CD4-positive, alpha-beta memory T cell (primary cell): ENCODE measurements around the gene SLC18A2. TPM values are rescaled to one million over a fixed set of nuclear protein-coding genes. Genes with fewer than 3 reads are reported as not detected.
A peak's percentile ranks its signal among the peaks of the same experiment; 100 is the strongest.

Experiments
- CTCF ChIA-PET: fragments of 350-600 bp; sonication (Branson Sonifier 250); formaldehyde crosslinking; loops from one replicate; lab custom pipeline; 2021; ENCODE audit warnings: inconsistent platforms; ENCODE audit not compliant: partially characterized antibody; lab: Charles Lee
- POLR2A ChIA-PET: fragments of 350-600 bp; sonication (Branson Sonifier 250); formaldehyde crosslinking; loops from one replicate; lab custom pipeline; 2021; ENCODE audit not compliant: partially characterized antibody; lab: Charles Lee
- DNase-seq, 5 donors: peaks; one replicate each; pipeline versions ENCODE4 v3.0.0 to v3.0.0-alpha.2; 2020 to 2022; ENCODE audit warnings: mixed read lengths in 1 of 5
- H3K27ac ChIP-seq: one replicate; pipeline ENCODE4 v1.7.0; 2013; ENCODE audit warnings: low read depth, low read length
- H3K27me3 ChIP-seq: 2 replicates; pipeline ENCODE4 v1.7.0; 2013; ENCODE audit warnings: mild to moderate bottlenecking, low read length, moderate library complexity; ENCODE audit not compliant: insufficient read depth
- H3K36me3 ChIP-seq: 2 replicates; pipeline ENCODE4 v1.7.0; 2013; ENCODE audit warnings: mild to moderate bottlenecking, low read length, moderate library complexity; ENCODE audit not compliant: insufficient read depth
- H3K4me1 ChIP-seq: 2 replicates; pipeline ENCODE4 v1.7.0; 2013; ENCODE audit warnings: mild to moderate bottlenecking, low read length, moderate library complexity; ENCODE audit not compliant: insufficient read depth
- H3K4me3 ChIP-seq, 2 donors: one replicate each; pipeline ENCODE4 v1.7.0; 2013; ENCODE audit warnings: low read length in 2 of 2, mild to moderate bottlenecking in 1 of 2
- H3K9me3 ChIP-seq, 2 donors: one replicate each; pipeline ENCODE4 v1.7.0; 2013; ENCODE audit warnings: low read length in 2 of 2, control low read depth in 1 of 2; ENCODE audit not compliant: control insufficient read depth in 1 of 2
- H3K27ac Mint-ChIP-seq, 7 donors: one replicate each; pipeline ENCODE4 v1.8.0; 2020 to 2021; ENCODE audit warnings: mixed read lengths in 7 of 7, mild to moderate bottlenecking in 6 of 7, inconsistent platforms in 3 of 7, moderate library complexity in 3 of 7
- H3K27me3 Mint-ChIP-seq, 2 donors: one replicate each; pipeline ENCODE4 v1.8.0; 2020 to 2021; ENCODE audit warnings: mixed read lengths in 2 of 2
- H3K36me3 Mint-ChIP-seq, 2 donors: one replicate each; pipeline ENCODE4 v1.8.0; 2020 to 2021; ENCODE audit warnings: mixed read lengths in 2 of 2, inconsistent platforms in 1 of 2, mild to moderate bottlenecking in 1 of 2
- H3K4me1 Mint-ChIP-seq, 4 donors: one replicate each; pipeline ENCODE4 v1.8.0; 2020 to 2021; ENCODE audit warnings: mixed read lengths in 4 of 4, mild to moderate bottlenecking in 1 of 4
- H3K4me3 Mint-ChIP-seq, 8 donors: one replicate each; pipeline ENCODE4 v1.8.0; 2020 to 2021; ENCODE audit warnings: mixed read lengths in 8 of 8, mild to moderate bottlenecking in 7 of 8, moderate library complexity in 6 of 8, inconsistent platforms in 3 of 8
- H3K9me3 Mint-ChIP-seq, 8 donors: one replicate each; pipeline ENCODE4 v1.8.0; 2020 to 2021; ENCODE audit warnings: mixed read lengths in 8 of 8, mild to moderate bottlenecking in 5 of 8, inconsistent platforms in 3 of 8, moderate library complexity in 1 of 8
- intact Hi-C: fragments of 100-400 bp; cut with micrococcal nuclease; formaldehyde crosslinking; loops from one replicate; pipeline ENCODE4 v1.15.1; 2023
- polyA plus RNA-seq, 2 donors: library from polyadenylated mRNA; unstranded; fragments of 300-500 nt; fragmentation: Illumina TruSeq; gene quantifications; one replicate each; pipeline ENCODE4 v1.2.3, GENCODE V29; 2021
- total RNA-seq, 2 experiments: library from RNA; stranded (reverse); gene quantifications; one replicate each; pipeline ENCODE4 v1.2.3, GENCODE V29; 2021

Gene SLC18A2
- total and polyA plus RNA-seq, 4 experiments from 2014 or later: 0.22 to 0.94 (median 0.64) TPM

- H3K27ac ChIP-seq: no peak overlapping the region
- no peak overlapping the region for H3K27ac Mint-ChIP-seq
- peaks cover 0 to 3% of the 10 kb centered on the region in 2 donors for H3K9me3 ChIP-seq
- H3K4me3 ChIP-seq: no peak overlapping the region
- peaks cover 4% of the 10 kb centered on the region for H3K27me3 ChIP-seq
- POLR2A ChIA-PET: no interaction called here
- peaks cover 12% of the 10 kb centered on the region for H3K4me1 ChIP-seq
- peak overlapping the region in 4 of 8 donors; percentile 2 to 52 (median 42) for H3K4me3 Mint-ChIP-seq
- peaks cover 13 to 26% of the 10 kb centered on the region in 2 donors for H3K27me3 Mint-ChIP-seq
- H3K9me3 Mint-ChIP-seq: peaks cover 2 to 35% (median 15%) of the 10 kb centered on the region in 8 donors
- no peaks in the 10 kb centered on the region for H3K36me3 ChIP-seq
- no peaks in the 10 kb centered on the region for H3K36me3 Mint-ChIP-seq
- H3K4me1 Mint-ChIP-seq: peaks cover 1 to 11% (median 8%) of the 10 kb centered on the region in 4 donors
- CTCF ChIA-PET: interaction anchor here (4.2 kb wide), 1 partner anchor 104 kb away, joined by 70 read pairs; no protein-coding TSS in a partner anchor
- no peak for DNase-seq
- intact Hi-C loops: loop anchor here (5.0 kb wide), 2 partner anchors 162 to 227 kb away; partner anchors contain the start of gene PDZD8
Observed at GRCh38 chr10:117215079-117215478, 25.8 kb upstream of the SLC18A2 start.

GRCh38 chr10:117216028-117216427 is 24.9 kb upstream of the SLC18A2 start:
- no peaks in the 10 kb centered on the region for H3K36me3 ChIP-seq
- no peaks in the 10 kb centered on the region for H3K36me3 Mint-ChIP-seq
- H3K4me1 ChIP-seq: peaks cover 12% of the 10 kb centered on the region
- H3K4me1 Mint-ChIP-seq: peaks cover 1 to 11% (median 8%) of the 10 kb centered on the region in 4 donors
- CTCF ChIA-PET: interaction anchor here (0.7 to 4.2 kb wide), 42 partner anchors 9 to 1243 kb away, joined by 3 to 70 read pairs (median 5); partner anchors contain the start of gene KCNK18
- peaks cover 13 to 20% of the 10 kb centered on the region in 2 donors for H3K27me3 Mint-ChIP-seq
- H3K4me3 ChIP-seq: no peak overlapping the region
- POLR2A ChIA-PET: interaction anchor here (1.0 to 1.4 kb wide), 2 partner anchors 103 to 158 kb away, joined by 3 to 4 read pairs; no protein-coding TSS in a partner anchor
- intact Hi-C loops: loop anchor here (5.0 kb wide), 2 partner anchors 161 to 226 kb away; partner anchors contain the start of gene PDZD8
- no peak overlapping the region for H3K27ac Mint-ChIP-seq
- H3K27ac ChIP-seq: no peak overlapping the region
- peaks cover 4% of the 10 kb centered on the region for H3K27me3 ChIP-seq
- DNase-seq: no peak
- peaks cover 2 to 28% (median 15%) of the 10 kb centered on the region in 8 donors for H3K9me3 Mint-ChIP-seq
- peak overlapping the region in 5 of 8 donors; percentile 21 to 61 (median 29) for H3K4me3 Mint-ChIP-seq
- peaks cover 0 to 3% of the 10 kb centered on the region in 2 donors for H3K9me3 ChIP-seq

GRCh38 chr10:117216611-117217195 is 24.2 kb upstream of the SLC18A2 start:
- H3K4me3 ChIP-seq: peak overlapping the region; percentile 42 to 72
- peaks cover 2 to 21% (median 8%) of the 10 kb centered on the region in 8 donors for H3K9me3 Mint-ChIP-seq
- H3K4me1 Mint-ChIP-seq: peaks cover 1 to 11% (median 8%) of the 10 kb centered on the region in 4 donors
- no peak overlapping the region for H3K27ac ChIP-seq
- H3K36me3 Mint-ChIP-seq: no peaks in the 10 kb centered on the region
- CTCF ChIA-PET: interaction anchor here (0.7 to 4.2 kb wide), 51 partner anchors 9 to 1242 kb away, joined by 3 to 70 read pairs (median 4); partner anchors contain the start of gene KCNK18
- DNase-seq: peak in 4 of 5 donors; percentile 52 to 63 (median 60)
- H3K27ac Mint-ChIP-seq: no peak overlapping the region
- peaks cover 9 to 20% of the 10 kb centered on the region in 2 donors for H3K27me3 Mint-ChIP-seq
- H3K27me3 ChIP-seq: peaks cover 4% of the 10 kb centered on the region
- peaks cover 0 to 3% of the 10 kb centered on the region in 2 donors for H3K9me3 ChIP-seq
- peaks cover 12% of the 10 kb centered on the region for H3K4me1 ChIP-seq
- H3K36me3 ChIP-seq: no peaks in the 10 kb centered on the region
- H3K4me3 Mint-ChIP-seq: peak overlapping the region; percentile 70 to 81 (median 77)
- intact Hi-C loops: loop anchor here (1.0 to 5.0 kb wide), 3 partner anchors 104 to 226 kb away; partner anchors contain the start of gene PDZD8
- POLR2A ChIA-PET: interaction anchor here (1.0 to 1.4 kb wide), 2 partner anchors 102 to 158 kb away, joined by 3 to 4 read pairs; no protein-coding TSS in a partner anchor

- H3K36me3 Mint-ChIP-seq: no peaks in the 10 kb centered on the region
- intact Hi-C loops: loop anchor here (1.0 to 5.0 kb wide), 3 partner anchors 103 to 225 kb away; partner anchors contain the start of gene PDZD8
- POLR2A ChIA-PET: interaction anchor here (1.0 to 1.4 kb wide), 2 partner anchors 102 to 157 kb away, joined by 3 to 4 read pairs; no protein-coding TSS in a partner anchor
- H3K4me3 ChIP-seq: peak overlapping the region; percentile 42 to 72
- CTCF ChIA-PET: interaction anchor here (0.8 to 4.2 kb wide), 50 partner anchors 8 to 1242 kb away, joined by 3 to 70 read pairs (median 4); partner anchors contain the start of gene KCNK18
- H3K4me1 ChIP-seq: peaks cover 12% of the 10 kb centered on the region
- peaks cover 0 to under 1% of the 10 kb centered on the region in 2 donors for H3K9me3 ChIP-seq
- H3K27ac Mint-ChIP-seq: no peak overlapping the region
- H3K27ac ChIP-seq: no peak overlapping the region
- H3K36me3 ChIP-seq: no peaks in the 10 kb centered on the region
- peak overlapping the region; percentile 70 to 81 (median 77) for H3K4me3 Mint-ChIP-seq
- peak in 3 of 5 donors; percentile 1 to 14 (median 11) for DNase-seq
- peaks cover 1 to 11% (median 8%) of the 10 kb centered on the region in 4 donors for H3K4me1 Mint-ChIP-seq
- H3K27me3 ChIP-seq: peaks cover 4% of the 10 kb centered on the region
- peaks cover 8 to 20% of the 10 kb centered on the region in 2 donors for H3K27me3 Mint-ChIP-seq
- peaks cover 0 to 15% (median 3%) of the 10 kb centered on the region in 8 donors for H3K9me3 Mint-ChIP-seq
Observed at GRCh38 chr10:117217196-117217761, 23.6 kb upstream of the SLC18A2 start.

- H3K36me3 ChIP-seq: no peaks in the 10 kb centered on the region
- Mint-ChIP-seq H3K4me1 (peaks cover 1 to 11% (median 8%) of the 10 kb centered on the region in 4 donors), H3K9me3 (peaks cover 0 to 4% (median 0%) of the 10 kb centered on the region in 8 donors), H3K4me3 (no peak overlapping the region), H3K27me3 (peaks cover 8 to 22% of the 10 kb centered on the region in 2 donors), H3K36me3 (no peaks in the 10 kb centered on the region), H3K27ac (no peak overlapping the region)
- intact Hi-C loops: loop anchor here (5.0 kb wide), 2 partner anchors 159 to 224 kb away; partner anchors contain the start of gene PDZD8
- H3K27ac ChIP-seq: no peak overlapping the region
- no peaks in the 10 kb centered on the region for H3K9me3 ChIP-seq
- H3K4me1 ChIP-seq: peaks cover 12% of the 10 kb centered on the region
- ChIA-PET CTCF (interaction anchor here (0.5 to 4.2 kb wide), 5 partner anchors 11 to 1025 kb away, joined by 3 to 70 read pairs (median 4); no protein-coding TSS in a partner anchor), POLR2A (no interaction called here)
- no peak for DNase-seq
- peaks cover 4% of the 10 kb centered on the region for H3K27me3 ChIP-seq
- H3K4me3 ChIP-seq: no peak overlapping the region
Observed at GRCh38 chr10:117218654-117219053, 22.3 kb upstream of the SLC18A2 start.

GRCh38 chr10:117221156-117221711 is 19.7 kb upstream of the SLC18A2 start:
- Histone ChIP-seq H3K9me3 (no peaks in the 10 kb centered on the region), H3K27me3 (peaks cover 4% of the 10 kb centered on the region), H3K4me1 (peaks cover 11% of the 10 kb centered on the region), H3K4me3 (no peak overlapping the region), H3K27ac (no peak overlapping the region), H3K36me3 (no peaks in the 10 kb centered on the region)
- intact Hi-C loops: no loop called here
- Mint-ChIP-seq H3K4me1 (peaks cover 1 to 11% (median 5%) of the 10 kb centered on the region in 4 donors), H3K4me3 (no peak overlapping the region), H3K36me3 (no peaks in the 10 kb centered on the region), H3K27ac (no peak overlapping the region), H3K27me3 (peaks cover 3 to 15% of the 10 kb centered on the region in 2 donors), H3K9me3 (no peaks in the 10 kb centered on the region)
- ChIA-PET POLR2A (no interaction called here), CTCF (interaction anchor here (1.0 to 1.2 kb wide), 2 partner anchors 85 to 99 kb away, joined by 3 read pairs; no protein-coding TSS in a partner anchor)
- no peak for DNase-seq
